GM21381 (cell line): ENCODE results near the gene NIF3L1.
A peak's percentile ranks its signal among the peaks of the same experiment; 100 is the strongest.
"Not testable (repeated sequence)": the region's sequence is repeated elsewhere in the genome, so short reads cannot be mapped to it uniquely, and the experiment has no call there.

Source experiments
- ATAC-seq: cut with Tn5 transposase; IDR thresholded peaks from one replicate; pipeline ENCODE4 v1.9.1; 2021; ENCODE audit warnings: mild to moderate bottlenecking, moderate library complexity; ENCODE audit not compliant: unreplicated experiment

The NIF3L1 gene

GRCh38 chr2:200869014-200869413 is 20.2 kb upstream of the NIF3L1 start:
- ATAC-seq = no peak

DNA sequence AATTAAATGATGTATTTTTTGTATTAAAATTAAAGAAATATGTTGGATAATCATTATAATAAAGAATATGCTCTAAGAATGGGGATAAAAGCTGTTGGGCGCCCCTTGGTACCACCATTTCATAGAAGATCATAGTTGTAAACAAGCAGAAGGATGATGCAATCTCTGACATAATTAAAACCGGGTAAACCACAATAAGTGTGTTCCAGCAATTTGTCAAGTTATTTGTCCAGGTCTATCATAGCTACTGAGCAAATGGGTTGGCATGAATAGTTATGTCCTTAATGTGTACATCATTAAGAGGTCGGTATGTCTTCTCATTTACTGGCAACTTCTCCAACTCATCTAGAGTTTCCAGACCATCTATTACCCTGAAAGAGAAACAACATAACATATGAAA is 18.0 kb upstream of the NIF3L1 start:
- no peak for ATAC-seq

DNA sequence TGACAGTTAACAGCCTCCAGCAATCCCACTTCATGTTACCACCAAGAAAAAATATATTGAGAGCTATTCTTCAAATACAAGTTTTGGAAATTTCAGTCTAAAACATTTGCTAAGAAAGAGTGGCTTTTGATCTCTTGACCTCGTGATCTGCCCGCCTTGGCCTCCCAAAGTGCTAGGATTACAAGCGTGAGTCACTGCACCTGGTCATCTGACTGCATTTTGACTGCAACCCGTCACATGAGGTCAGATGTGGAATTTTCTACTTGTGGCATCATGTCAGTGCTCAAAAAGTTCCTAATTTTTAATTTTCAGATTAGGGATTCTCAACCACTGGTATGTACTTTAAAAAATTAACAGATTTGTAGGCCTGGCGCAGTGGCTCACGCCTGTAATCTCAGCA is 15.6 kb upstream of the NIF3L1 start:
- no peak for ATAC-seq

GRCh38 chr2:200877443-200877842 is 11.7 kb upstream of the NIF3L1 start:
- no peak for ATAC-seq

- no peak for ATAC-seq
Observed at GRCh38 chr2:200878289-200878880, 10.8 kb upstream of the NIF3L1 start.

GRCh38 chr2:200881715-200882249 is 7.4 kb upstream of the NIF3L1 start:
- not testable (repeated sequence) for ATAC-seq

GRCh38 chr2:200899482-200899881 is 10.3 kb downstream of the NIF3L1 start:
- no peak for ATAC-seq

- peak; percentile 95 for ATAC-seq
Observed at GRCh38 chr2:200901459-200902072, 12.4 kb downstream of the NIF3L1 start.

DNA sequence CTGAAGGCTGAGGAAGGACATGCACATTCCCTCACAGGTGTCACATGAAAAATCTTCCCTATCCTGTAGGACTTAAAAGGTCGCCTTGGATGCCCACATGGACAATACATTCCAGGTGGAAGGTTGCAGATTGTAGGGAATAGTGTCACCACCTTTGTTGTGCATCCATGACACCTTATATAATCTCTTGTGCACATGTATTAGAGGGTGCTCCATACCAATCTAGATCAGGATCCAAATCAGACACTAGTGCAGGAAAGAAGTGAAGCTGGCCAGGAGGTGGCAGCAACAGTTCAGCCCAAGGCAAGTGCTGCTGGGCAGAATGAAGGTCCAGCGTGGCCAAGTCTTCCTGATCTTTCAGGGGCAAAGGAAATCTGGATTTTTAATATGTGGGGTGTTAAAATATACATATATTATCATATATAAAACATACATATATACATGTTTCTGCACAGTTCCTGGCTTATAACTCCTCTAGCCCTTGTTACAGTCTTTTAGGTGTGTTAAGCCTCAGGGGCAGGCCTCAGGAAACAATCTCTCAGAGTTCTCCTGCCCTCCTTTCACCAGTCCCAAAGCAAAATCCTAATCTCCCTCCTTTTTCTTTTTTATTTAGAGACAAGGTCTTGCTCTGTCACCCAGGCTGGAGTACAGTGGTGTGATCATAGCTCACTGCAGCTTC is 16.6 kb downstream of the NIF3L1 start:
- ATAC-seq = no peak

GRCh38 chr2:200909958-200910357 is 20.8 kb downstream of the NIF3L1 start:
- ATAC-seq = no peak

- no peak for ATAC-seq
Observed at GRCh38 chr2:200913654-200914053, 24.5 kb downstream of the NIF3L1 start.

DNA sequence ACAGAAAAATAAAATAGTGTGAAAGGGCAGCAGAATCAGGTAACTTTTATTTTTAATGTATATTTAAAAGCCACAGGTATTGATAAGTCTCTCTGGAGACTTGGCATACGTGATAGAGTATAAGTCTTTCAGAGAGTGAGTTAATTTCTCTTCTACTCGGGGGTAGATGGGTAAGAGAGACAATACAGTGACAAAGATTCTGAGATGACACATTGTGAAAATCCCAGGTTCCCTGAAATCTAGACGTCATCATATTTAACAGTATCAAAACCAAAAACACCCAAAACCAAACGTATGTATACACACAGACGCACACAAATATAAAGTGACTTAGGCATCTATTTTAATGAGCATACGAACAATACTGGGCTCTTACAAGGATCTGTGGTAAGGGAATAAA is 33.3 kb downstream of the NIF3L1 start:
- no peak for ATAC-seq

- ATAC-seq = no peak
Observed at GRCh38 chr2:200929334-200930249, 40.4 kb downstream of the NIF3L1 start.

DNA sequence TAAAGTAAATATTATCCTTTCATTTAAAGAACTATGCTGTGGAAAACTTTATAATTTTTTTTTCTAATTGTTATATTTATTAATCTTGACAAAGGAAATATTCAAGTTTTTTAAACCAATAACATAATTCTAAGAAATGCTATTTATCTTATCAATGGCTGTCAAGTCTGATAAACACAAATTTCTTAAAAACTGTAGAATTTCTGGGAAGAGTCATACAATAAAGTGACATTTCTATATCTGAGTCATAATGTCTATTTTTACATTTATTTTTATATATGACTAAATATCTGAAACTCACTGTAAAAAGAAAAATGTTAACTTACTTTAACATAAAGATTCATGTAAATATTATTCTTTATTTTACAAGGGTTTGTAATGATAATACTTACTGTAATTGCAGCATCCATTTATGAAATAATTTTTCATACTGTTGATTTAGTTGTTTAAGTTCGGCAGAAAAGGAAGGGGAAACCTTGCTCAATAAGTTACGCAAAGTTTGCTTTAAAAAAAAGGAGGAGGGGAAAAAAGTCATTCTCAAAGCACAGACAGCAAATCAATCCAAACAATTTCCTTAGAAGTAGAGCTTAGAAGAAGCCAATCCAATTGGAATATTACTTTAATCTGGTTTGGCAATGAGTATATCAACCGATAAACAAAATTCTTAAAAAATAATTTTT is 41.9 kb downstream of the NIF3L1 start:
- no peak for ATAC-seq

GRCh38 chr2:200939832-200940231 is 50.7 kb downstream of the NIF3L1 start:
- ATAC-seq = no peak

DNA sequence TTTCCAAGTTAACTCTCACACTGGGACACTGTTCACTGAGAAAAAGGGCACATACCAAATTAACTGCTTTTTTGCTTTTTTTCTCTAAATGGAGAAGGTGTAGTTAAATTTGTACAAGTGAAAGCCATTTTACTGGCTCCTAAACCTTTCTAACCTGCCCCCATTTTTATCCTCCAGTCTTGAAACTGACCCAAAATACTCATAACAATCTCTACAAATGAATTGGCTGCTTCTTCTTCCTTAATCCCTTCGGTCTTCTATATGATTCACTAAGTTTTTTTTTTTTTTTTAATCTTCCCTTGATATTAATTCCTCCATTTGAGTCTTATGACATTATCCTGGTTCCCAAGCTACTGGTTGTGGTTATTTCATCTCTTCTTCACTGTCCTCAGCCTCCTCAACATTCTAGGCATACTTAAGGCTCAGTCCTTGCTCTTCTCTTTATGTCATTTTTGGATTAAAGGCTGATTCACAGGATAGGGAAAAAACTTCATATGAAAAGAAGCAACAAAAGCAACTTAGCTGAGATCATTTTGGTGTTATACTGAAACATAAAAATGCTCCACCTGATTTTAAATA is 54.4 kb downstream of the NIF3L1 start:
- no peak for ATAC-seq

- ATAC-seq = no peak
Observed at GRCh38 chr2:200944467-200945394, 55.6 kb downstream of the NIF3L1 start.

GRCh38 chr2:200945395-200945729 is 56.2 kb downstream of the NIF3L1 start:
- no peak for ATAC-seq

DNA sequence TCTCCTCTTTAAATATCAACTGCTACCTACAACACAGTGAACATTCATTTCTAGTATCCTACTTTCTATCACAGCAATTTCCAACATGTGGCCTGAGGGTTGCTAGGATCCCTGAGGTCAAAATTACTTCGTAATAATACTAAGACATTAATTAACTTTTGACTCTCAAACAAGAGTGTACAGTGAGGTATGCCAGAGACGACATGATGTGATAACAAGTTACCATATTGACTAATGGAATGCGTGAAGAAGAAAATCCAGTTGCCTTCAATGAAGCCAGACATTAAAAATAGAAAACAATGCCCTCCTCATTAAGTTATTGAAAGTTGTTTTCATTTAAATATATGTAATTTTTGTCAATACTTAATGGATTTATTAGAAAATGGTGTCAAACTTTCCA is 61.2 kb downstream of the NIF3L1 start:
- no peak for ATAC-seq
